HepG2 (cell line): ENCODE results near the gene TTC23. TPM values are rescaled to one million over a fixed set of nuclear protein-coding genes. Genes with fewer than 3 reads are reported as not detected.
A peak's percentile ranks its signal among the peaks of the same experiment; 100 is the strongest.

Source experiments
- ATF7 ChIP-seq, 2 experiments: fragments of 450-650 bp in 1 of 2; sonication (generic) in 1 of 2; formaldehyde crosslinking in 1 of 2; IDR thresholded peaks; 2 replicates each; pipeline versions ENCODE4 v1.4.0 to v1.6.1; 2016 to 2020; ENCODE audit warnings: antibody characterized with exemption in 1 of 2, mild to moderate bottlenecking in 1 of 2, missing genetic modification reagents in 1 of 2
- BCL6 ChIP-seq: IDR thresholded peaks from 2 replicates; pipeline ENCODE4 v1.6.1; 2016; ENCODE audit warnings: missing genetic modification reagents, missing compliant biosample characterization
- GABPB1 ChIP-seq: IDR thresholded peaks from 2 replicates; pipeline ENCODE4 v1.6.1; 2016; ENCODE audit warnings: mild to moderate bottlenecking, missing genetic modification reagents, moderate library complexity, missing compliant biosample characterization
- KDM5A ChIP-seq: fragments of 200-600 bp; sonication (generic); IDR thresholded peaks from 2 replicates; pipeline ENCODE4 v1.7.0; 2018; ENCODE audit warnings: antibody characterized with exemption, mild to moderate bottlenecking, low read length, borderline replicate concordance
- MAFK ChIP-seq, 2 experiments: IDR thresholded peaks in 1 of 2; conservative IDR thresholded peaks in 1 of 2; 2 replicates each; pipeline ENCODE4 v1.6.1; 2011; ENCODE audit warnings: improper control_type of control experiment in 2 of 2, low read length in 2 of 2
- NPAS2 ChIP-seq: sonication (generic); formaldehyde crosslinking; IDR thresholded peaks from 2 replicates; pipeline ENCODE4 v1.8.0; 2022; ENCODE audit warnings: mild to moderate bottlenecking, missing genetic modification reagents, borderline replicate concordance
- RBM22 ChIP-seq: fragments of 200-400 bp; formaldehyde crosslinking; optimal IDR thresholded peaks from 2 replicates; pipeline ENCODE3; 2017; ENCODE audit warnings: mild to moderate bottlenecking, low read length, moderate library complexity
- RXRA ChIP-seq: sonication (generic); formaldehyde crosslinking; IDR thresholded peaks from 2 replicates; pipeline ENCODE4 v1.5.1; 2020; ENCODE audit warnings: missing genetic modification reagents
- SOX6 ChIP-seq, 2 experiments: fragments of 450-650 bp in 1 of 2; sonication (generic) in 1 of 2; formaldehyde crosslinking in 1 of 2; IDR thresholded peaks; 2 replicates each; pipeline versions ENCODE4 v1.4.0 to v1.6.1; 2017 to 2020; ENCODE audit warnings: antibody characterized with exemption in 1 of 2, mild to moderate bottlenecking in 1 of 2, missing genetic modification reagents in 1 of 2
- SP2 ChIP-seq: sonication (generic); formaldehyde crosslinking; IDR thresholded peaks from 2 replicates; pipeline ENCODE4 v1.5.1; 2020; ENCODE audit warnings: mild to moderate bottlenecking, missing genetic modification reagents
- STAG1 ChIP-seq: sonication (generic); formaldehyde crosslinking; IDR thresholded peaks from 2 replicates; pipeline ENCODE4 v1.4.0; 2020; ENCODE audit warnings: missing genetic modification reagents
- TCF12 ChIP-seq, 2 experiments: fragments of 450-650 bp in 1 of 2; sonication (generic) in 1 of 2; formaldehyde crosslinking in 1 of 2; IDR thresholded peaks; 2 replicates each; pipeline versions ENCODE4 v1.6.1 to v1.8.0; 2017 to 2022; ENCODE audit warnings: antibody characterized with exemption in 1 of 2, mild to moderate bottlenecking in 1 of 2, missing genetic modification reagents in 1 of 2, moderate library complexity in 1 of 2
- ZFP37 ChIP-seq: sonication (generic); formaldehyde crosslinking; IDR thresholded peaks from 2 replicates; pipeline ENCODE4 v1.4.0; 2020; ENCODE audit warnings: missing genetic modification reagents, borderline replicate concordance
- ZFP41 ChIP-seq: sonication (generic); formaldehyde crosslinking; IDR thresholded peaks from 2 replicates; pipeline ENCODE4 v1.4.0; 2020; ENCODE audit warnings: mild to moderate bottlenecking, missing genetic modification reagents, borderline replicate concordance
- ZMAT3 ChIP-seq: sonication (generic); formaldehyde crosslinking; conservative IDR thresholded peaks from 2 replicates; pipeline ENCODE4 v1.7.0; 2021; ENCODE audit warnings: missing genetic modification reagents
- ZNF180 ChIP-seq: sonication (generic); formaldehyde crosslinking; IDR thresholded peaks from 2 replicates; pipeline ENCODE4 v1.4.0; 2020; ENCODE audit warnings: low read depth, missing genetic modification reagents, borderline replicate concordance
- ZNF296 ChIP-seq: sonication (generic); formaldehyde crosslinking; conservative IDR thresholded peaks from 2 replicates; pipeline ENCODE4 v1.5.0; 2020; ENCODE audit warnings: mild to moderate bottlenecking, missing genetic modification reagents
- ZNF354B ChIP-seq: sonication (generic); formaldehyde crosslinking; IDR thresholded peaks from 2 replicates; pipeline ENCODE4 v1.8.0; 2022; ENCODE audit warnings: mild to moderate bottlenecking, missing genetic modification reagents
- ZNF460 ChIP-seq: sonication (generic); formaldehyde crosslinking; IDR thresholded peaks from 2 replicates; pipeline ENCODE4 v1.5.1; 2020; ENCODE audit warnings: missing genetic modification reagents, mild to moderate bottlenecking, borderline replicate concordance
- ZNF558 ChIP-seq: sonication (generic); formaldehyde crosslinking; IDR thresholded peaks from 2 replicates; pipeline ENCODE4 v1.9.0; 2022; ENCODE audit warnings: mild to moderate bottlenecking, missing genetic modification reagents, borderline replicate concordance
- ZNF569 ChIP-seq: sonication (generic); formaldehyde crosslinking; IDR thresholded peaks from 2 replicates; pipeline ENCODE4 v1.5.0; 2020; ENCODE audit warnings: mild to moderate bottlenecking, missing genetic modification reagents, moderate library complexity, borderline replicate concordance
- ZNF841 ChIP-seq: sonication (generic); formaldehyde crosslinking; IDR thresholded peaks from 2 replicates; pipeline ENCODE4 v1.8.1; 2023; ENCODE audit warnings: missing genetic modification reagents, borderline replicate concordance
- polyA plus RNA-seq, 8 experiments: library from polyadenylated mRNA; depleted of rRNA in 3 of 8; stranded (reverse) in 7 of 8; unstranded in 1 of 8; fragments of >200 nt; fragmentation: Illumina TruSeq in 4 of 8; extraction: Trizol in 4 of 8; gene quantifications; 2 replicates each; pipeline versions ENCODE4 v1.2.1 to v1.2.3, GENCODE V29; 2011 to 2016; ENCODE audit warnings: low read depth in 4 of 8, missing spikeins in 1 of 8, mixed read lengths in 1 of 8; ENCODE audit not compliant: insufficient read depth in 1 of 8
- total RNA-seq, 5 experiments: library from RNA; depleted of rRNA; stranded (reverse); fragments of >200 nt; fragmentation: Illumina TruSeq; extraction: Trizol; gene quantifications; 2 replicates each; pipeline ENCODE4 v1.2.3, GENCODE V29; 2016; ENCODE audit warnings: low read depth in 1 of 5
- TF ChIP-seq, protein P1 (sequence below): sonication (generic); formaldehyde crosslinking; IDR thresholded peaks from 2 replicates; pipeline ENCODE4 v1.5.1; 2020; ENCODE audit warnings: missing genetic modification reagents, mild to moderate bottlenecking, borderline replicate concordance
- TF ChIP-seq, protein P2 (sequence below): sonication (generic); formaldehyde crosslinking; IDR thresholded peaks from 2 replicates; pipeline ENCODE4 v1.4.0; 2020; ENCODE audit warnings: missing genetic modification reagents
- TF ChIP-seq, protein P3 (sequence below): sonication (generic); formaldehyde crosslinking; IDR thresholded peaks from 2 replicates; pipeline ENCODE4 v1.5.1; 2020; ENCODE audit warnings: missing genetic modification reagents, mild to moderate bottlenecking, borderline replicate concordance

Gene TTC23
- total and polyA plus RNA-seq, 2 of the 13 experiments (the other 11 are each of a cell fraction or from before 2014, with no cell fraction given): 1.6 to 11.7 TPM

DNA sequence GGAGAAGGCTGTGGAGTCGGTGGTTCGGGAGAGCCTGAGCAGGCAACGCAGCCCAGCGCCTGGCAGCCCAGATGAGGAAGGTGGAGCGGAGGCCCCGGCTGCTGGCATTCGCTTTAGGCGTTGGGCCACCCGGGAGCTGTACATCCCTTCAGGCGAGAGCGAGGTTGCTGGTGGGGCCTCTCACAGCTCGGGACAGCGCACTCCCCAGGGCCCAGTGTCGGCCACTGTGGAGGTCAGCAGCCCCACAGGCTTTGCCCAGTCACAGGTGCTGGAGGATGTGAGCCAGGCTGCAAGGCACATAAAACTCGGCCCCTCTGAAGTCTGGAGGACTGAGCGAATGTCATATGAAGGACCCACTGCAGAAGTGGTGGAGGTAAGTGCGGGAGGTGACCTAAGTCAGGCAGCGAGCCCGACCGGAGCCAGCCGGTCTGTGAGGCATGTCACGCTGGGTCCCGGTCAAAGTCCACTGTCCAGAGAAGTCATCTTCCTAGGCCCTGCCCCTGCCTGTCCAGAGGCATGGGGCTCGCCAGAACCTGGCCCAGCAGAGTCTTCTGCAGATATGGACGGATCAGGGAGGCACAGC, 117.8 kb downstream of the TTC23 start (continued):
- TF ChIP-seq GABPB1 (CRISPR knock-in tag): peak; percentile 25; the same call in 1 of the 2 replicates
- no peak for TF ChIP-seq KDM5A
- TF ChIP-seq ZNF569 (CRISPR knock-in tag): no peak
- TF ChIP-seq ZFP37: 0 out of 2 replicates have a peak, but pooled peaks have one; percentile 44
- TF ChIP-seq, protein P1, sequence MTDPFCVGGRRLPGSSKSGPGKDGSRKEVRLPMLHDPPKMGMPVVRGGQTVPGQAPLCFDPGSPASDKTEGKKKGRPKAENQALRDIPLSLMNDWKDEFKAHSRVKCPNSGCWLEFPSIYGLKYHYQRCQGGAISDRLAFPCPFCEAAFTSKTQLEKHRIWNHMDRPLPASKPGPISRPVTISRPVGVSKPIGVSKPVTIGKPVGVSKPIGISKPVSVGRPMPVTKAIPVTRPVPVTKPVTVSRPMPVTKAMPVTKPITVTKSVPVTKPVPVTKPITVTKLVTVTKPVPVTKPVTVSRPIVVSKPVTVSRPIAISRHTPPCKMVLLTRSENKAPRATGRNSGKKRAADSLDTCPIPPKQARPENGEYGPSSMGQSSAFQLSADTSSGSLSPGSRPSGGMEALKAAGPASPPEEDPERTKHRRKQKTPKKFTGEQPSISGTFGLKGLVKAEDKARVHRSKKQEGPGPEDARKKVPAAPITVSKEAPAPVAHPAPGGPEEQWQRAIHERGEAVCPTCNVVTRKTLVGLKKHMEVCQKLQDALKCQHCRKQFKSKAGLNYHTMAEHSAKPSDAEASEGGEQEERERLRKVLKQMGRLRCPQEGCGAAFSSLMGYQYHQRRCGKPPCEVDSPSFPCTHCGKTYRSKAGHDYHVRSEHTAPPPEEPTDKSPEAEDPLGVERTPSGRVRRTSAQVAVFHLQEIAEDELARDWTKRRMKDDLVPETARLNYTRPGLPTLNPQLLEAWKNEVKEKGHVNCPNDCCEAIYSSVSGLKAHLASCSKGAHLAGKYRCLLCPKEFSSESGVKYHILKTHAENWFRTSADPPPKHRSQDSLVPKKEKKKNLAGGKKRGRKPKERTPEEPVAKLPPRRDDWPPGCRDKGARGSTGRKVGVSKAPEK: no peak
- no peak for TF ChIP-seq SP2 (CRISPR knock-in tag)
- TF ChIP-seq ATF7 (IDR thresholded peaks at IDR 0.05): no peak
- no peak for TF ChIP-seq ATF7 (CRISPR knock-in tag; IDR thresholded peaks at IDR 0.05)
- no peak for TF ChIP-seq ZNF460 (CRISPR knock-in tag)
- no peak for TF ChIP-seq SOX6 (IDR thresholded peaks at IDR 0.05)
- TF ChIP-seq SOX6 (CRISPR knock-in tag; IDR thresholded peaks at IDR 0.05): peak; percentile 51; the same call in 1 of the 2 replicates
- TF ChIP-seq, protein P2, sequence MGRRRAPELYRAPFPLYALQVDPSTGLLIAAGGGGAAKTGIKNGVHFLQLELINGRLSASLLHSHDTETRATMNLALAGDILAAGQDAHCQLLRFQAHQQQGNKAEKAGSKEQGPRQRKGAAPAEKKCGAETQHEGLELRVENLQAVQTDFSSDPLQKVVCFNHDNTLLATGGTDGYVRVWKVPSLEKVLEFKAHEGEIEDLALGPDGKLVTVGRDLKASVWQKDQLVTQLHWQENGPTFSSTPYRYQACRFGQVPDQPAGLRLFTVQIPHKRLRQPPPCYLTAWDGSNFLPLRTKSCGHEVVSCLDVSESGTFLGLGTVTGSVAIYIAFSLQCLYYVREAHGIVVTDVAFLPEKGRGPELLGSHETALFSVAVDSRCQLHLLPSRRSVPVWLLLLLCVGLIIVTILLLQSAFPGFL (CRISPR knock-in tag): no peak
- TF ChIP-seq STAG1: 0 out of 2 replicates have a peak, but pooled peaks have one; percentile 11
- no peak for TF ChIP-seq ZNF296 (CRISPR knock-in tag)
- TF ChIP-seq, protein P3, sequence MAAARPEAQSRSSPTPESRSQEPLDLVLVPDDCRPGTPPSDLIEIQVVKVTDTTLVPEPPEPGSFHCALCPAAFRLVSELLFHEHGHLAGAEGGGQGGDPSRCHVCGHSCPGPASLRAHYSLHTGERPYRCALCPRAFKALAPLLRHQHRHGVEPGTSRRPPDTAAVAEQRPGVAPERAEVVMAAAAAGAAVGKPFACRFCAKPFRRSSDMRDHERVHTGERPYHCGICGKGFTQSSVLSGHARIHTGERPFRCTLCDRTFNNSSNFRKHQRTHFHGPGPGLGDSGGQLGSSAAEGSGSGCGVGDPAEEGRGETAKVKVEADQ (CRISPR knock-in tag): no peak
- TF ChIP-seq ZNF841 (CRISPR knock-in tag): no peak
- TF ChIP-seq NPAS2 (CRISPR knock-in tag): no peak
- TF ChIP-seq BCL6 (CRISPR knock-in tag): 0 out of 2 replicates have a peak, but pooled peaks have one; percentile 14
- peak; percentile 61; the same call in 1 of the 2 replicates for TF ChIP-seq RXRA (CRISPR knock-in tag)
- TF ChIP-seq ZMAT3 (CRISPR knock-in tag): no peak
- no peak for TF ChIP-seq ZNF180
- no peak; the same call in 1 of the 2 replicates for TF ChIP-seq ZFP41 (CRISPR knock-in tag)
- TF ChIP-seq TCF12 (IDR thresholded peaks at IDR 0.05): no peak
- no peak for TF ChIP-seq TCF12 (CRISPR knock-in tag; IDR thresholded peaks at IDR 0.05)
- no peak for TF ChIP-seq ZNF354B (CRISPR knock-in tag)
- TF ChIP-seq ZNF558 (CRISPR knock-in tag): no peak
- no peak for TF ChIP-seq MAFK (conservative IDR thresholded peaks at IDR 0.05 in 1 of 2, IDR thresholded peaks at IDR 0.05 in 1 of 2; ENCODE audit: low read length in 2 of 2)
- TF ChIP-seq RBM22: no peak
